ENCODE results near the gene MGMT.

GRCh38 chr10:129660569-129660968 lies 193.5 kb downstream of the MGMT start:
- no peak for TF ChIP-seq POLR2A (IDR thresholded peaks at IDR 0.05)
- TF ChIP-seq, protein P1, sequence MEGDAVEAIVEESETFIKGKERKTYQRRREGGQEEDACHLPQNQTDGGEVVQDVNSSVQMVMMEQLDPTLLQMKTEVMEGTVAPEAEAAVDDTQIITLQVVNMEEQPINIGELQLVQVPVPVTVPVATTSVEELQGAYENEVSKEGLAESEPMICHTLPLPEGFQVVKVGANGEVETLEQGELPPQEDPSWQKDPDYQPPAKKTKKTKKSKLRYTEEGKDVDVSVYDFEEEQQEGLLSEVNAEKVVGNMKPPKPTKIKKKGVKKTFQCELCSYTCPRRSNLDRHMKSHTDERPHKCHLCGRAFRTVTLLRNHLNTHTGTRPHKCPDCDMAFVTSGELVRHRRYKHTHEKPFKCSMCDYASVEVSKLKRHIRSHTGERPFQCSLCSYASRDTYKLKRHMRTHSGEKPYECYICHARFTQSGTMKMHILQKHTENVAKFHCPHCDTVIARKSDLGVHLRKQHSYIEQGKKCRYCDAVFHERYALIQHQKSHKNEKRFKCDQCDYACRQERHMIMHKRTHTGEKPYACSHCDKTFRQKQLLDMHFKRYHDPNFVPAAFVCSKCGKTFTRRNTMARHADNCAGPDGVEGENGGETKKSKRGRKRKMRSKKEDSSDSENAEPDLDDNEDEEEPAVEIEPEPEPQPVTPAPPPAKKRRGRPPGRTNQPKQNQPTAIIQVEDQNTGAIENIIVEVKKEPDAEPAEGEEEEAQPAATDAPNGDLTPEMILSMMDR (IDR thresholded peaks at IDR 0.05) = no peak
